SU-DHL-6 (cell line): ENCODE data around the gene EEF1E1.

ENCODE experiments used
- H2AFZ ChIP-seq: fragments of 200-600 bp; sonication (generic); 2 replicates; pipeline ENCODE4 v1.6.1; 2014; ENCODE audit warnings: low read depth, mild to moderate bottlenecking, moderate library complexity, mixed read lengths, antibody characterized with exemption, low read length; ENCODE audit not compliant: severe bottlenecking
- H3F3A ChIP-seq: fragments of 200-600 bp; shearing (Covaris generic); 2 replicates; pipeline ENCODE4 v1.6.0; 2016; ENCODE audit warnings: antibody characterized with exemption, mild to moderate bottlenecking; ENCODE audit not compliant: insufficient read depth
- H3K27ac ChIP-seq: fragments of 200-600 bp; sonication (generic); 2 replicates; pipeline ENCODE4 v1.5.1; 2016; ENCODE audit warnings: low read depth, mild to moderate bottlenecking, low read length, moderate library complexity, mixed read lengths
- H3K27me3 ChIP-seq: fragments of 200-600 bp; sonication (generic), shearing (Covaris generic); 2 replicates; pipeline ENCODE4 v1.6.0; 2014; ENCODE audit warnings: mild to moderate bottlenecking, low read length
- H3K36me3 ChIP-seq: fragments of 200-600 bp; sonication (generic); 2 replicates; pipeline ENCODE4 v1.6.1; 2014; ENCODE audit warnings: mild to moderate bottlenecking, low read length, mixed read lengths
- H3K4me2 ChIP-seq: fragments of 300-600, 200-600 bp; shearing (Covaris generic), sonication (generic); 2 replicates; pipeline ENCODE4 v1.6.0; 2014; ENCODE audit warnings: low read length, low read depth, mild to moderate bottlenecking; ENCODE audit not compliant: poor library complexity, severe bottlenecking
- H3K4me3 ChIP-seq: fragments of 200-600 bp; sonication (generic); 2 replicates; pipeline ENCODE4 v1.5.1; 2014; ENCODE audit warnings: antibody characterized with exemption, low read length, mild to moderate bottlenecking, mixed read lengths; ENCODE audit not compliant: insufficient read depth, poor library complexity, severe bottlenecking
- H3K79me2 ChIP-seq: fragments of 200-600 bp; sonication (generic); 2 replicates; pipeline ENCODE4 v1.6.1; 2014; ENCODE audit warnings: mild to moderate bottlenecking, low read length, moderate library complexity; ENCODE audit not compliant: insufficient read depth
- H3K9ac ChIP-seq: fragments of 200-600 bp; sonication (generic); 2 replicates; pipeline ENCODE4 v1.7.0; 2014; ENCODE audit warnings: mild to moderate bottlenecking, low read length
- H3K9me2 ChIP-seq: fragments of 200-600 bp; sonication (generic); replicated peaks from 2 replicates; pipeline ENCODE4 v1.6.1; 2014; ENCODE audit warnings: low read length; ENCODE audit not compliant: insufficient read depth
- H3K9me3 ChIP-seq: fragments of 200-600 bp; sonication (generic); 2 replicates; pipeline ENCODE4 v1.6.1; 2014; ENCODE audit warnings: low read length, mixed read lengths; ENCODE audit not compliant: insufficient read depth
- H4K20me1 ChIP-seq: fragments of 200-600 bp; sonication (generic); 2 replicates; pipeline ENCODE4 v1.6.1; 2014; ENCODE audit warnings: low read depth, mild to moderate bottlenecking, antibody characterized with exemption, low read length, moderate library complexity, mixed read lengths
- CTCF ChIP-seq: fragments of 200-600 bp; sonication (generic); IDR thresholded peaks from one replicate; pipeline ENCODE4 v1.5.1; 2017; ENCODE audit warnings: antibody characterized with exemption, mild to moderate bottlenecking, low read length, moderate library complexity; ENCODE audit not compliant: insufficient read depth, poor library complexity, severe bottlenecking
- EZH2phosphoT487 ChIP-seq: fragments of 200-600 bp; sonication (generic), shearing (Covaris generic); conservative IDR thresholded peaks from 2 replicates; pipeline ENCODE4 v1.6.1; 2018; ENCODE audit warnings: mild to moderate bottlenecking, antibody characterized with exemption, low read length, moderate library complexity, mixed read lengths

The EEF1E1 gene

GRCh38 chr6:8110117-8110721, 7.9 kb upstream of the EEF1E1 start:
- H3K4me2 ChIP-seq, result no peak overlapping the region
- no peak overlapping the region for H3K4me3 ChIP-seq
- H3K27ac ChIP-seq, result no peak overlapping the region
- H3K36me3 ChIP-seq, result no peaks in the 10 kb centered on the region
- TF ChIP-seq CTCF (no peak), EZH2phosphoT487 (no peak)
- no peaks in the 10 kb centered on the region for H3K9me2 ChIP-seq
- no peak overlapping the region for H3K9ac ChIP-seq
- H4K20me1 ChIP-seq, result no peaks in the 10 kb centered on the region
- no peak overlapping the region for H2AFZ ChIP-seq
- no peaks in the 10 kb centered on the region for H3F3A ChIP-seq
- H3K79me2 ChIP-seq, result no peaks in the 10 kb centered on the region
- H3K27me3 ChIP-seq, result no peaks in the 10 kb centered on the region
- no peaks in the 10 kb centered on the region for H3K9me3 ChIP-seq

GRCh38 chr6:8108759-8109539, 6.6 kb upstream of the EEF1E1 start:
- Histone ChIP-seq H3K4me2 (no peak overlapping the region), H3K36me3 (no peaks in the 10 kb centered on the region), H3K79me2 (no peaks in the 10 kb centered on the region), H4K20me1 (no peaks in the 10 kb centered on the region), H3K4me3 (no peak overlapping the region), H3K9me2 (no peaks in the 10 kb centered on the region), H3F3A (no peaks in the 10 kb centered on the region), H3K27me3 (no peaks in the 10 kb centered on the region), H3K27ac (no peak overlapping the region), H3K9me3 (no peaks in the 10 kb centered on the region), H2AFZ (no peak overlapping the region), H3K9ac (no peak overlapping the region)
- TF ChIP-seq CTCF (no peak), EZH2phosphoT487 (no peak)

- Histone ChIP-seq H3K27me3 (no peaks in the 10 kb centered on the region), H2AFZ (no peak overlapping the region), H3F3A (no peaks in the 10 kb centered on the region), H3K79me2 (no peaks in the 10 kb centered on the region), H3K4me3 (no peak overlapping the region), H3K9me2 (no peaks in the 10 kb centered on the region), H3K9me3 (no peaks in the 10 kb centered on the region), H3K27ac (no peak overlapping the region), H3K4me2 (no peak overlapping the region), H4K20me1 (no peaks in the 10 kb centered on the region), H3K36me3 (no peaks in the 10 kb centered on the region), H3K9ac (no peak overlapping the region)
- TF ChIP-seq CTCF (no peak), EZH2phosphoT487 (no peak)
These were observed 5.8 kb upstream of the EEF1E1 start for GRCh38 chr6:8108031-8108660.
